Omental fat pad (tissue), 4 donors: ENCODE measurements around the gene AGAP1. TPM values are rescaled to one million over a fixed set of nuclear protein-coding genes. Genes with fewer than 3 reads are reported as not detected.
A peak's percentile ranks its signal among the peaks of the same experiment; 100 is the strongest.

ENCODE experiments used
- ATAC-seq: fragments of 150-250 bp; one replicate; pipeline ENCODE4 v1.9.1; 2016; ENCODE audit warnings: mild to moderate bottlenecking, moderate library complexity; ENCODE audit not compliant: low FRiP score
- DNase-seq: peaks from one replicate; pipeline ENCODE4 v3.0.0-alpha.2; 2019; ENCODE audit warnings: low spot score
- CTCF ChIP-seq, 3 donors: fragments of 450-650 bp; IDR thresholded peaks; one replicate each; pipeline ENCODE4 v1.5.1; 2016 to 2017; ENCODE audit warnings: antibody characterized with exemption in 3 of 3, mild to moderate bottlenecking in 3 of 3, moderate library complexity in 2 of 3
- total RNA-seq, 4 donors: library from RNA; depleted of rRNA; stranded (reverse); fragments of >200 nt; gene quantifications; one replicate each; pipeline ENCODE4 v1.1.0, GENCODE V29; 2016

Gene AGAP1
- total RNA-seq, 4 donors from 2014 or later = 15.5 to 24.3 (median 16.2) TPM

GRCh38 chr2:235825946-235826345 is 332.1 kb downstream of the AGAP1 start:
- no peak for TF ChIP-seq CTCF (IDR thresholded peaks at IDR 0.05)
- ATAC-seq (no peak), DNase-seq (no peak)

GRCh38 chr2:235826826-235827225 is 333.0 kb downstream of the AGAP1 start:
- no peak for DNase-seq

GRCh38 chr2:235827585-235827992 is 333.7 kb downstream of the AGAP1 start:
- no peak for DNase-seq
- no peak for TF ChIP-seq CTCF (IDR thresholded peaks at IDR 0.05)
- peak; percentile 92 for ATAC-seq

More at GRCh38 chr2:235826826-235827225, 333.0 kb downstream of the AGAP1 start:
- ATAC-seq = no peak
- TF ChIP-seq CTCF (IDR thresholded peaks at IDR 0.05) = no peak

GRCh38 chr2:235829726-235830125 is 335.9 kb downstream of the AGAP1 start:
- no peak for ATAC-seq
- no peak for DNase-seq
- no peak for TF ChIP-seq CTCF (IDR thresholded peaks at IDR 0.05)

- no peak for TF ChIP-seq CTCF (IDR thresholded peaks at IDR 0.05)
- ATAC-seq (no peak), DNase-seq (no peak)
These were observed 337.9 kb downstream of the AGAP1 start for GRCh38 chr2:235831755-235832154.

- DNase-seq (no peak), ATAC-seq (no peak)
These were observed 339.1 kb downstream of the AGAP1 start for GRCh38 chr2:235832941-235833340.

More at GRCh38 chr2:235832941-235833340, 339.1 kb downstream of the AGAP1 start:
- no peak for TF ChIP-seq CTCF (IDR thresholded peaks at IDR 0.05)
